ENCODE results near the gene KRT33A.

The KRT33A gene

DNA sequence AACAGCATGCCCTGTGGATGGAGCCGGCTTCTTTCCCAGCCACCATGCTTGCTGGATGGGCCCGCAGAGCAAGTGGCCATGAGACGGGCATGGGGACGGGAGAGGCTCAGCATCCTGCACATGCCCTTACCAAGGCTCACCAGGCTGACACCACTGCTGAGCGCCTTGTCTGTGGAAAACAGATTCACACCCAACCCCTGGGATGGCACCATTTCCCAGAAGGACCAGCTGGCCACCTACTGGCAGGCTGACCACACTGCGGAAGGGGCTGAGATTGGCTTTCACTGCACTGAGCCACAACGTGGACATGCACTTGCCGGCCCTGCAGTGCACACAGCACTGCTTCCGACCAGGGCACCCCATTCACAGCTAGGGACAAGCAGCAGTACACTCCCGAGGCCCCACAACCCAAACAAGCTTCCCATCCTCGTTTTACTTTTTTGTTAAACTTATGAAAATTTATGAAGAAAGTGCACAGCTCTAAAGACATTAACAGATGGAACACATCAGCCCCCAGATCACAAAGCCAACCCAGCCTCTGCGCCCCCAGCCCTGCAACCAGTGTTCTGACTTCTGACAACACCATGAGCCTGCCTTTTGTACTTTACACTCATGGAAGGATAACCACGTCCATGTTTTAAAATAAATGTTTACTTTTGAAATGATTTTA, 21.2 kb downstream of the KRT33A start:
- peak; percentile 12 for DNase-seq (ENCODE audit: low spot score)

- DNase-seq (ENCODE audit: low spot score) = no peak
These were observed 22.4 kb downstream of the KRT33A start for GRCh38 chr17:41328207-41328606.

GRCh38 chr17:41327411-41328120, 23.1 kb downstream of the KRT33A start:
- no peak for DNase-seq (ENCODE audit: low spot score)

DNA sequence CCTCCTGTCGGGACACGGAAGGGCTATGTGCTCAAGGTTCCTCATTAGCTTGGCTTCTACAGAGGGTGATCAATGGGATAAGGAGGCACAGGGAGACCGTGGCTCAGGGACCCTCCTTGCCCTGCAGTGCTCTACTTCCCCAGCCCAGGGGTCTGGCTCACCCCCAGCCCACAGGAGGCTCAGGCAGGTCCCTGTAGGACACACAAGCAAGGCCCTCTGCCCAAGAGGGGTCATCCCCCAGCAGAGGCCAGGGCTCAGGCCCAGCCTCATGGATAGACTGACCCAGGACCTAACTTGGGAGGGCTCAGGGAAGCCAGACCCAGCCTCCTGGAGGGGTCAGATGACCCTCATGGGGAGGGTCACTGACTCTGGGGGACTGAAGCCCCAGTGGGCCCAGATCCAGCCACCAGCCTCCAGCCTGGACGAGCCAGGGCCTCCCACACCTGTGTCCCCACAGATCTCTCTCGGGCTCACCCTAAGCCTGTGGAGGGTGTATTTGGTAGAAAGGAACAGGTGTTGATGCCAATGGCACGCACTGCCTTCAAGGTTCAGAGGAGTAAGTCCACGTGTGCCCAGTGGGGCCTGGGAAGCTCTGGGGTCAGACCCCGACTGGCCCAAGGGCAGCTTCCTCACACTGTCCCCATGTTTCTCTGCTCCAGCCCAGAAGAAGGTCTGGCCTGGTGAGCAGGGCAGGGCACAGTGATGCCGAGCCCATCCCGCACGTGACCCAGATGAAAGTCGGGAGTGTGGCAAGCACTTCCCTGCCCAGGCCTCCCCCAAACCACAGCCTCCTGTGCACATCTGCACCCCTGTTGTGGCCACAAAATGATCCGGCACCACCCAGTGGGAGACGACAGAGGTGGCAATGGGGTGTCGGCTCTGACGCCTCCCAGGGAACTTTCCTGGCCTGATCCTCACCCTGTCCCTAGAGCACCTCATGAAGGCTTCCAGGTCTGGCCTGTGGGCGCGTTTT, 24.2 kb downstream of the KRT33A start:
- DNase-seq (ENCODE audit: low spot score) = no peak

DNA sequence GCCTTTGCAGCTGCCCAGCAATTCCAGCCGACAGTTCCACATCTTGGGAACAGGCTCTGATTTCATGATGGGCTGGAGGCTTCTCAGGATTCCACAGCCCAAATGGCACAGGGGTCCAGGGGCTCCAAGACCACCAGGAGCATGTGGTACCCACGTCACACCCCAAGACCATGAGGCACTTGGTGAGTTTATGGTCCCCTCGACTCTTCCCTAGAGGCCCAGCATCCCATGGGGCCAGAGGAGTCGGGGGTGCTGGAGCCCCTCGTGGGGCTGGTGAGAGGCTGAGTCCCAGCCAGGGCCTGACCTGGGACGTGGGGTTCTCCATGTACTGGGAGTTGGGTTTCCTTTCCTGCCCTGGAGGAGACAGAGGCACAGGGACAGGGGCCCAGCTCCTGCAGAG, 25.0 kb downstream of the KRT33A start:
- DNase-seq (ENCODE audit: low spot score) = no peak

GRCh38 chr17:41325126-41325525, 25.5 kb downstream of the KRT33A start:
- DNase-seq (ENCODE audit: low spot score) = no peak

- DNase-seq (ENCODE audit: low spot score) = no peak
These were observed 26.2 kb downstream of the KRT33A start for GRCh38 chr17:41324180-41325075.

GRCh38 chr17:41322903-41323895, 27.4 kb downstream of the KRT33A start:
- no peak for DNase-seq (ENCODE audit: low spot score)

DNA sequence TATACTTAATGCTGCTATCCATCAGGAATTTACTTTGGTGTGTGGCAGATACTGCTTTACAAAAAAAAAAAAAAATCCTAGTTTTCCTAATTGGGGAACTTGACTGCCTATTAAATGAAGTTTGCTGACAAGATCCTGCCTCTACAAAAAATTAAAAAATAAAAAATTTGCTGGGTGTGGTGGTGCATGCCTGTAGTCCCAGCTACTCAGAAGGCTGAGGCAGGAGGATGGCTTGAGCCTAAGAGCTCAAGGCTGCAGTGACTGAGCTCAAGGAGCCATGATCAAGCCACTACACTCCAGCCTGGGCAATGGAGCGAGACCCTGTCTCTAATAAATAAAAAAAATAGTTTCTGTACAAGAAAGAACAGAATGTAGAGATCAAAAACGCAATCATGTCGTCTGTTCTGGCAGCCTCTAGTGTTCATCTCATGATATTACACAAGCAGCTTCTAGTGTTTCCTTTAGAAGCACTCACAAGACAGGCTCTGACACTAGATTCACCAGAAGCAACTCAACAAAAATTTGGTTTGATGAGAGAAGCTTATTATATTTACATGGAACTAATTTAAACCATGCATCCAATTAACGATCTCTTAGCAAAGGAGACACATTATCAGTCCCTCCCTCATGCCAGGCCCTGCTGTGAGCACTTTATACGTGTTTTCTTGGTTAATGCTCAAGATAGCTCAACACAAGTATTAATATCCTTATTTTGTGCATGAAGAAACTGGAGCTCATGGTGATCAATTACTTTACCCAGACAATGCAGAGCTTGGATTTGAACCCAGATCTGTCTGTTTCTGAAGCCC, 28.3 kb downstream of the KRT33A start:
- DNase-seq (ENCODE audit: low spot score) = peak; percentile 11

DNA sequence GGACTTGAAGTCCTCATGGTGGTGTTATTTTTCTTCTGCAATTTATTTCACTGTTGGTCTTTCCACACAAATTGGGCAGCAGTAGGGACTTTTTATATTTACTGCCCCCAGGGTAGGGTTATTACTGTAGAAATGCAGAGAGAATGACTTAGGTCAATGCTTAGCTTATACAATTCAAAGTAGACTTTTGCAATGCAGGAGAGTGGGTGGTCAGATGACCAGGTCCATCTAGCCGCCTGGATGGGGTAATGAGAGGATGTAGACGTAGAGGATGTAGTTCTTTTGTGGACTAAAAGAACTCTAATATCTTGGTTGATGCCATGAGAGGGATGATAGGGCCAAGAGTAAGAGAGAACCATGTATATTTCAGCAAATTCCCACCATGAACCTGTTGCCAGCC, 32.4 kb downstream of the KRT33A start:
- no peak for DNase-seq (ENCODE audit: low spot score)

DNA sequence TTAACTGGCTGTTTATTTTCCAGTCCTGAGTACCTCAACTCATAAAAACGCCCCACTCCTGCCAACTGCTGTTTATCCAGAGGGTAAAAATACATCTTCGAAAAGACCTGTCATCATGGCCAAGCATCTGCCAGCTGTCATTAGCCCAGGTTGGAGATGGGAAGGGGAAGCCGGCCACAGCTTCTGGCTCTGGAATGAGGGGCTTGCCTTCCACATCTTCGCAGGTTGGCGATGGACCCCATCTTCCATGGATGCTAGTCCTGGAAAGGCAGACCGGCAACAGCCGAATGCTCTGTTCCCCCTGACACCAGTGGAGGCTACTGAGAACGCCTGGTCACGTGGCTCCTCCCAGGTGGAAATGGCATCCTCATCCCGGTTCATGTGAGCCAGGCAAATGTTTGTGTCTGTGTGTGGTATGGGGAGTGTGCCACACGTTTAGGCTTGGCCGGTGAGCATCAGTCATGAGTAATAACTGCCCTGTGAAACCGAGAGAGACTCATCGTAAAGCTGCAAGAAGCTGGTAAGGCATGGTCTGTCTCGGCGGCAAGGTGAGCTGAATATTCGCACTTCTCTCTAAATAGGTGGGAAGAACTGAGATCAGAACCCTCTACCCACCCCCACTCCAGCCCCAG, 34.7 kb downstream of the KRT33A start:
- no peak for DNase-seq (ENCODE audit: low spot score)

GRCh38 chr17:41315204-41315794, 35.3 kb downstream of the KRT33A start, which contains the start of gene KRTAP17-1:
Gene KRTAP17-1 (minus strand): TSS chr17:41315710. CDS start chr17:41315650, 60 bp downstream.
- no peak for DNase-seq (ENCODE audit: low spot score)

- DNase-seq (ENCODE audit: low spot score) = no peak
These were observed 39.5 kb downstream of the KRT33A start for GRCh38 chr17:41311111-41311510.

DNA sequence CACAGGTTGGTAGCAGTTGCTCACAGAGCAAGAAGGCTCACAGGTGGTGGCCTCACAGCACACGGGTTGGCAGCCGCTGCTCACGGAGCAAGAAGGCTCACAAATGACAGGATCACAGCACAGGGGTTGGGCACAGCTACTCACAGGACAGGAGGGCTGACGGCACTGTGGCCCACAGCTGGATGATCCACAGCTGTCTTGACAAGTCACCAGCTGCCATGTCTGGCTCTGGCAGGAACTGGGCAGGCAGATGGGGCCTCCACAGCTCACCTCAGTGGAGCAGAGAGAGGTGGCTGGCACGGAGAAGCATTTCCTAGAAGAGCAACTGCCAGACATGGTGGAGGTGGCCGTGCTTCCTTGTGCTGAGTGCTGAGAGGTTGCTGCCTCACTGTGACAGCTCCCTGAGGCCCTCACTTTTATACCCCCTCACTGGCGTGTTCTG, 41.7 kb downstream of the KRT33A start, which contains the start of gene KRTAP16-1:
KRTAP16-1 (minus strand) TSS at position 392 of the 442 bp plus-strand sequence; CDS start at position 336, 56 bp downstream.
- DNase-seq (ENCODE audit: low spot score) = no peak

DNA sequence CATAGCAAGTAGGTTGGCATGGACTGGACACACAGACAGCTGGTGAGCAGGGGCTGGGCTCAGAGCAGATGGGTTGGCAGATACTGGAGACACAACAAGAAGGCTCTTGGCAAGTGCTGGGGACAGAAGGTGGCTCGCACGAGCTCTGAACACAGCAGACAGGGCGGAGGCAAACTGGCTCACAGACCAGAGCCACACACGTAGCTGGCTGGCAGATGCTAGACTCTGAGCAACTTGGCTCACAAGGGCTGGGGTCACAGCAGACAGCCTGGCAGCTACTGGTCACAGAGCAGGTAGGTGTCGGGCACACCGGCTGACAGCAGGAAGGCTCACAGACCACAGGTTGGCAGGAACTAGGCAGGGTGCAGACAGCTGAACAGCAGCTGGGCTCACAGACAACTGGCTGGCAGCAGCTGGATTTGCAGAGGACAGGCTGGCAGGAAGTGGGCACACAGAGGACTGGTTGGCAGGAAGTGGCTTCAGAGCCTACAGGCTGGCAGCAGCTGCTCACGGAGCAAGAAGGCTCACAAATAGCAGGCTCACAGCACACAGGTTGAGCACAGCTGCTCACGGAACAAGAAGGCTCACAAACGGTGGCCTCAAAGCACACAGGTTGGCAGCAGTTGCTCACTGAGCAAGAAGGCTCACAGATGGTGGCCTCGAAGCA, 42.2 kb downstream of the KRT33A start:
- DNase-seq (ENCODE audit: low spot score) = no peak

DNA sequence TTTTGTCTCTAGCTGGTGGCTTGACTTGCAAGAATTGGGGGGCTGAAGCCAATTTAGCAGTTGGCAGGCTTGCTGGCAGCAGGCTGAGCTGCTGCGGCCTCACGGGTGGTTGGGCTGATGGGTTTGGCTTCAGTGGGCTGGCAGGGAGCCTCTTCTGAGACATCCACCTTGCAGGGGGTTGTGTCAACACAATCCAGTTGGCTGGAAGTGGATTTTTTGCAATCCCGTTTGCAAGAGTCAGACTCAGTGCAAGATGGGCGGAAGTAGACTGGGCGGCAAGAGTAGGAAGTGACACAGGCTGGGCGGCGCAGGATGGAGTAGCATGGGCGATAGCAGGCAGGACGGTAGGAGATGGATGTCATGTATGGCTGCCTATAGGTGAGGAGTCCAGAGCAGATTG, 43.0 kb downstream of the KRT33A start:
- DNase-seq (ENCODE audit: low spot score) = no peak

- DNase-seq (ENCODE audit: low spot score) = no peak
These were observed 46.5 kb downstream of the KRT33A start for GRCh38 chr17:41304091-41304490.

All from SK-N-DZ (cell line).